Activated naive CD8-positive, alpha-beta T cell treated with anti-CD3 and anti-CD28 coated beads, Interleukin-2, amount 50 U/mL, for 16 hours (primary cell): ENCODE results near the gene TBX4.

ENCODE experiments used
- DNase-seq: peaks from one replicate; pipeline ENCODE4 v3.0.0-alpha.2; 2020; ENCODE audit warnings: low read depth, low spot score

The TBX4 gene

GRCh38 chr17:61454381-61455323 is 2.4 kb downstream of the TBX4 start:
- DNase-seq, result no peak

- DNase-seq, result no peak
Measured at GRCh38 chr17:61455324-61456060, 3.3 kb downstream of the TBX4 start.

- no peak for DNase-seq
Measured at GRCh38 chr17:61456061-61456681, 3.9 kb downstream of the TBX4 start.

- no peak for DNase-seq
Measured at GRCh38 chr17:61456688-61457225, 4.5 kb downstream of the TBX4 start.

- DNase-seq, result no peak
Measured at GRCh38 chr17:61457226-61457983, 5.2 kb downstream of the TBX4 start.

GRCh38 chr17:61458000-61458399 is 5.8 kb downstream of the TBX4 start:
- no peak for DNase-seq

GRCh38 chr17:61458421-61459141 is 6.4 kb downstream of the TBX4 start:
- DNase-seq, result no peak

GRCh38 chr17:61459142-61459809 is 7.1 kb downstream of the TBX4 start:
- DNase-seq, result no peak

- DNase-seq, result no peak
Measured at GRCh38 chr17:61459939-61460718, 7.9 kb downstream of the TBX4 start.

- no peak for DNase-seq
Measured at GRCh38 chr17:61460796-61461585, 8.8 kb downstream of the TBX4 start.

GRCh38 chr17:61461586-61461966 is 9.4 kb downstream of the TBX4 start:
- DNase-seq, result no peak

GRCh38 chr17:61461967-61462718 is 9.9 kb downstream of the TBX4 start:
- DNase-seq, result no peak

- DNase-seq, result no peak
Measured at GRCh38 chr17:61462719-61463315, 10.6 kb downstream of the TBX4 start.

GRCh38 chr17:61463316-61464129 is 11.3 kb downstream of the TBX4 start:
- no peak for DNase-seq

- no peak for DNase-seq
Measured at GRCh38 chr17:61464130-61464842, 12.1 kb downstream of the TBX4 start.

- DNase-seq, result no peak
Measured at GRCh38 chr17:61464843-61465180, 12.6 kb downstream of the TBX4 start.
